ENCODE data around the gene CPB2. TPM values are rescaled to one million over a fixed set of nuclear protein-coding genes. Genes with fewer than 3 reads are reported as not detected.

The CPB2 gene
- total RNA-seq, 4 donors from 2014 or later: 0.42 to 1.4 TPM; not detected in 2

- H3K36me3 ChIP-seq: no peaks in the 10 kb centered on the region
- ATAC-seq: peak in 1 of 2 donors; percentile 62
- in situ Hi-C loops (cut with MboI; ENCODE audit: low sequenced_read_pairs in 4 of 4): loop anchor here in 1 of 4 donors (25.0 kb wide), 1 partner anchor 314 kb away; no protein-coding TSS in a partner anchor
- intact Hi-C loops (cut with DNase I; ENCODE audit: low total_unique reads): loop anchor here (2.0 kb wide), 1 partner anchor 320 kb away; no protein-coding TSS in a partner anchor
- no peak overlapping the region for H3K4me3 ChIP-seq
- H3K4me1 ChIP-seq: no peaks in the 10 kb centered on the region
- DNase-seq: peak in 1 of 2 donors; percentile 19
- TF ChIP-seq CTCF (IDR thresholded peaks at IDR 0.05 in 4 of 5, conservative IDR thresholded peaks at IDR 0.05 in 1 of 5) (peak; percentile 22 to 53 (median 41)), POLR2A (IDR thresholded peaks at IDR 0.05) (no peak)
- H3K27me3 ChIP-seq: no peaks in the 10 kb centered on the region
- H3K9me3 ChIP-seq: no peaks in the 10 kb centered on the region
- H3K27ac ChIP-seq: no peak overlapping the region
Observed at GRCh38 chr13:46126552-46127357, 21.9 kb upstream of the CPB2 start.

DNA sequence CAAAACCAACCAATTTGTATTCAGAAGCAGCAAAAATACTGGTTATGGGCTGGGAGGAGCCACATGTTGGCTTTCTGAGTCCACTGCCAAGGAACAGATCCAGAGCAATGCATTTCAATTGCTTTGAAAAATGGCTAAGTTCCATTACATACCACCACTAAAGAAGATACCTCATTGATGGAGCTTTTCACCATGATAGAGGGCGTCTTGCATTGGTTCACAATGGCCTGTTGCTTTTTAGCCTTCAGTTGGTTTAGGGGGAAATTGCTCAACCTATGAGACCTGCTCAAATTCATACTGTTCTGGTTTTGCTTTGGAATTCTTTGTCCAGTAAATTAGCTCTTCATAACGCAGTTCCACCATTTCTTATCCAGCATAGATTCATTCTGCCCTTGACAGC lies 21.2 kb upstream of the CPB2 start:
- Histone ChIP-seq H3K4me1 (no peaks in the 10 kb centered on the region), H3K4me3 (no peak overlapping the region), H3K9me3 (no peaks in the 10 kb centered on the region), H3K27me3 (no peaks in the 10 kb centered on the region), H3K36me3 (no peaks in the 10 kb centered on the region), H3K27ac (no peak overlapping the region)
- intact Hi-C loops (cut with DNase I; ENCODE audit: low total_unique reads): loop anchor here (2.0 kb wide), 1 partner anchor 319 kb away; no protein-coding TSS in a partner anchor
- ATAC-seq (no peak), DNase-seq (no peak)
- in situ Hi-C loops (cut with MboI; ENCODE audit: low sequenced_read_pairs in 4 of 4): loop anchor here in 1 of 4 donors (25.0 kb wide), 1 partner anchor 314 kb away; no protein-coding TSS in a partner anchor
- TF ChIP-seq CTCF (IDR thresholded peaks at IDR 0.05 in 4 of 5, conservative IDR thresholded peaks at IDR 0.05 in 1 of 5): no peak
- no peak for TF ChIP-seq POLR2A (IDR thresholded peaks at IDR 0.05)

- no peak overlapping the region for H3K27ac ChIP-seq
- no peaks in the 10 kb centered on the region for H3K4me1 ChIP-seq
- no peaks in the 10 kb centered on the region for H3K36me3 ChIP-seq
- H3K27me3 ChIP-seq: no peaks in the 10 kb centered on the region
- intact Hi-C loops (cut with DNase I; ENCODE audit: low total_unique reads) (no loop called here), in situ Hi-C loops (cut with MboI; ENCODE audit: low sequenced_read_pairs in 4 of 4) (loop anchor here in 1 of 4 donors (25.0 kb wide), 1 partner anchor 313 kb away; no protein-coding TSS in a partner anchor)
- no peak overlapping the region for H3K4me3 ChIP-seq
- TF ChIP-seq POLR2A (IDR thresholded peaks at IDR 0.05): no peak
- no peak for TF ChIP-seq CTCF (IDR thresholded peaks at IDR 0.05 in 4 of 5, conservative IDR thresholded peaks at IDR 0.05 in 1 of 5)
- H3K9me3 ChIP-seq: no peaks in the 10 kb centered on the region
- ATAC-seq: no peak
- DNase-seq: no peak
Observed at GRCh38 chr13:46124967-46125933, 20.4 kb upstream of the CPB2 start.

GRCh38 chr13:46124531-46124966 lies 19.7 kb upstream of the CPB2 start:
- intact Hi-C loops (cut with DNase I; ENCODE audit: low total_unique reads) (no loop called here), in situ Hi-C loops (cut with MboI; ENCODE audit: low sequenced_read_pairs in 4 of 4) (no loop called here)
- Histone ChIP-seq H3K27me3 (no peaks in the 10 kb centered on the region), H3K36me3 (no peaks in the 10 kb centered on the region), H3K4me3 (no peak overlapping the region), H3K27ac (no peak overlapping the region), H3K4me1 (no peaks in the 10 kb centered on the region), H3K9me3 (no peaks in the 10 kb centered on the region)
- DNase-seq: no peak
- TF ChIP-seq CTCF (IDR thresholded peaks at IDR 0.05 in 4 of 5, conservative IDR thresholded peaks at IDR 0.05 in 1 of 5): no peak
- TF ChIP-seq POLR2A (IDR thresholded peaks at IDR 0.05): no peak
- ATAC-seq: no peak
